HEK293T (cell line): ENCODE measurements around the gene LHX3.

Experiments used
- BHLHE40 ChIP-seq: fragments of 450-650 bp; IDR thresholded peaks from 2 replicates; pipeline ENCODE4 v1.6.1; 2016; ENCODE audit warnings: mild to moderate bottlenecking, moderate library complexity, borderline replicate concordance
- FOXK2 ChIP-seq: fragments of 450-650 bp; IDR thresholded peaks from 2 replicates; pipeline ENCODE4 v1.6.1; 2016; ENCODE audit warnings: mild to moderate bottlenecking
- L3MBTL2 ChIP-seq: fragments of 450-650 bp; conservative IDR thresholded peaks from 2 replicates; pipeline ENCODE4 v1.6.1; 2016; ENCODE audit warnings: mild to moderate bottlenecking
- PKNOX1 ChIP-seq: fragments of 450-650 bp; IDR thresholded peaks from 2 replicates; pipeline ENCODE4 v1.6.1; 2016
- ZNF384 ChIP-seq: fragments of 450-650 bp; IDR thresholded peaks from 2 replicates; pipeline ENCODE4 v1.6.1; 2016

- TF ChIP-seq BHLHE40 (no peak), FOXK2 (no peak), ZNF384 (no peak), PKNOX1 (no peak), L3MBTL2 (no peak)
These were observed 36.6 kb upstream of the LHX3 start for GRCh38 chr9:136241542-136241941.
